Kasumi-1 (cell line): ENCODE measurements around the gene KCNJ6.

Experiments used
- DNase-seq, 2 experiments: peaks; one replicate each; lab custom pipeline; 2025; lab: John Stamatoyannopoulos, UW

KCNJ6 gene

GRCh38 chr21:37819372-37819771 lies 96.9 kb downstream of the KCNJ6 start:
- no peak for DNase-seq

- no peak for DNase-seq
Observed at GRCh38 chr21:37817242-37817641, 99.0 kb downstream of the KCNJ6 start.

GRCh38 chr21:37815893-37816292 lies 100.4 kb downstream of the KCNJ6 start:
- DNase-seq, result no peak

GRCh38 chr21:37811711-37812110 lies 104.5 kb downstream of the KCNJ6 start:
- DNase-seq, result no peak

GRCh38 chr21:37808261-37808660 lies 108.0 kb downstream of the KCNJ6 start:
- DNase-seq, result no peak

- DNase-seq, result peak in 1 of 2 experiments; percentile 49
Observed at GRCh38 chr21:37805266-37805665, 111.0 kb downstream of the KCNJ6 start.

GRCh38 chr21:37804001-37804400 lies 112.3 kb downstream of the KCNJ6 start:
- DNase-seq, result no peak

GRCh38 chr21:37803101-37803651 lies 113.1 kb downstream of the KCNJ6 start:
- DNase-seq, result no peak

GRCh38 chr21:37800456-37801061 lies 115.7 kb downstream of the KCNJ6 start:
- no peak for DNase-seq

GRCh38 chr21:37800057-37800455 lies 116.2 kb downstream of the KCNJ6 start:
- no peak for DNase-seq

GRCh38 chr21:37799211-37800056 lies 116.8 kb downstream of the KCNJ6 start:
- DNase-seq, result no peak

- no peak for DNase-seq
Observed at GRCh38 chr21:37797403-37797802, 118.9 kb downstream of the KCNJ6 start.

- DNase-seq, result no peak
Observed at GRCh38 chr21:37796011-37796410, 120.2 kb downstream of the KCNJ6 start.

- DNase-seq, result no peak
Observed at GRCh38 chr21:37793660-37794059, 122.6 kb downstream of the KCNJ6 start.

GRCh38 chr21:37792046-37792445 lies 124.2 kb downstream of the KCNJ6 start:
- DNase-seq, result no peak

GRCh38 chr21:37790905-37791304 lies 125.4 kb downstream of the KCNJ6 start:
- DNase-seq, result no peak

GRCh38 chr21:37788503-37788902 lies 127.8 kb downstream of the KCNJ6 start:
- DNase-seq, result no peak

- no peak for DNase-seq
Observed at GRCh38 chr21:37787456-37787855, 128.8 kb downstream of the KCNJ6 start.

- DNase-seq, result no peak
Observed at GRCh38 chr21:37784591-37785318, 131.5 kb downstream of the KCNJ6 start.

- DNase-seq, result no peak
Observed at GRCh38 chr21:37783016-37783415, 133.2 kb downstream of the KCNJ6 start.

- DNase-seq, result no peak
Observed at GRCh38 chr21:37780991-37781983, 135.0 kb downstream of the KCNJ6 start.
